ENCODE measurements around the gene ADCK1.
"Not testable (repeated sequence)": the region's sequence is repeated elsewhere in the genome, so short reads cannot be mapped to it uniquely, and the experiment has no call there.

GRCh38 chr14:77773966-77774365 is 25.9 kb upstream of the ADCK1 start:
- TF ChIP-seq, protein P1, sequence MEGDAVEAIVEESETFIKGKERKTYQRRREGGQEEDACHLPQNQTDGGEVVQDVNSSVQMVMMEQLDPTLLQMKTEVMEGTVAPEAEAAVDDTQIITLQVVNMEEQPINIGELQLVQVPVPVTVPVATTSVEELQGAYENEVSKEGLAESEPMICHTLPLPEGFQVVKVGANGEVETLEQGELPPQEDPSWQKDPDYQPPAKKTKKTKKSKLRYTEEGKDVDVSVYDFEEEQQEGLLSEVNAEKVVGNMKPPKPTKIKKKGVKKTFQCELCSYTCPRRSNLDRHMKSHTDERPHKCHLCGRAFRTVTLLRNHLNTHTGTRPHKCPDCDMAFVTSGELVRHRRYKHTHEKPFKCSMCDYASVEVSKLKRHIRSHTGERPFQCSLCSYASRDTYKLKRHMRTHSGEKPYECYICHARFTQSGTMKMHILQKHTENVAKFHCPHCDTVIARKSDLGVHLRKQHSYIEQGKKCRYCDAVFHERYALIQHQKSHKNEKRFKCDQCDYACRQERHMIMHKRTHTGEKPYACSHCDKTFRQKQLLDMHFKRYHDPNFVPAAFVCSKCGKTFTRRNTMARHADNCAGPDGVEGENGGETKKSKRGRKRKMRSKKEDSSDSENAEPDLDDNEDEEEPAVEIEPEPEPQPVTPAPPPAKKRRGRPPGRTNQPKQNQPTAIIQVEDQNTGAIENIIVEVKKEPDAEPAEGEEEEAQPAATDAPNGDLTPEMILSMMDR (IDR thresholded peaks at IDR 0.05), result not testable (repeated sequence)
- TF ChIP-seq POLR2A (IDR thresholded peaks at IDR 0.05), result not testable (repeated sequence)
